Measurements from ENCODE around the gene GEMIN4.

Gene GEMIN4

GRCh38 chr17:798246-798645, 46.2 kb upstream of the GEMIN4 start:
- H3K4ac ChIP-seq (ENCODE audit: low read length) = no peak overlapping the region
- no CpG with 5 or more reads among the region's 11 CpGs for WGBS, 2 donors (ENCODE audit: extremely low coverage in 2 of 2, insufficient read length in 2 of 2, insufficient replicate concordance in 1 of 2)
- no peak overlapping the region for H2AK5ac ChIP-seq (ENCODE audit: low read depth, low read length)
- H2BK15ac ChIP-seq (ENCODE audit: low read length) = no peak overlapping the region
- H3K9me3 ChIP-seq (replicated peaks in 1 of 2; ENCODE audit: control insufficient read depth in 2 of 2, insufficient read depth in 1 of 2, low read depth in 1 of 2, low read length in 2 of 2) = no peaks in the 10 kb centered on the region
- H3K36me3 ChIP-seq (replicated peaks in 1 of 2; ENCODE audit: control insufficient read depth in 2 of 2, insufficient read depth in 2 of 2, low read length in 2 of 2) = peaks cover 31 to 79% of the 10 kb centered on the region in 2 donors
- peak overlapping the region; percentile 30 for H3K18ac ChIP-seq (ENCODE audit: low read length)
- no peaks in the 10 kb centered on the region for H3K27me3 ChIP-seq (ENCODE audit: control insufficient read depth in 3 of 3, insufficient read depth in 3 of 3, low read depth in 1 of 3, low read length in 3 of 3)
- H3K79me1 ChIP-seq (ENCODE audit: low read depth, low read length) = peaks cover 4% of the 10 kb centered on the region
- peaks cover 7 to 18% of the 10 kb centered on the region in 2 donors for H3K4me1 ChIP-seq (ENCODE audit: control insufficient read depth in 2 of 2, insufficient read depth in 1 of 2, low read depth in 1 of 2, low read length in 2 of 2)
- H3K23ac ChIP-seq (ENCODE audit: low read depth, low read length, poor library complexity) = peak overlapping the region; percentile 48
- no peak overlapping the region for H3K9ac ChIP-seq (ENCODE audit: low read depth, low read length, poor library complexity)
- H2BK120ac ChIP-seq (ENCODE audit: low read depth, low read length) = no peak overlapping the region
- H3K4me3 ChIP-seq (ENCODE audit: low read length in 2 of 2) = no peak overlapping the region
- no peak for DNase-seq (ENCODE audit: low spot score)
- no peak overlapping the region for H3K4me2 ChIP-seq (ENCODE audit: insufficient read depth, low read length, poor library complexity, severe bottlenecking)
- H2BK12ac ChIP-seq (ENCODE audit: low read length) = no peak overlapping the region
- H2AFZ ChIP-seq (ENCODE audit: low read length) = no peak overlapping the region
- H4K91ac ChIP-seq (ENCODE audit: low read depth, low read length, poor library complexity) = no peak overlapping the region
- no peak overlapping the region for H3K14ac ChIP-seq (ENCODE audit: low read length)
- H2BK5ac ChIP-seq (ENCODE audit: low read length) = no peak overlapping the region
- no peak overlapping the region for H4K8ac ChIP-seq (ENCODE audit: low read depth, low read length)
- no peak overlapping the region for H3K27ac ChIP-seq (replicated peaks; ENCODE audit: low read length)

GRCh38 chr17:797236-797840, 45.3 kb upstream of the GEMIN4 start:
- Histone ChIP-seq H3K23ac (ENCODE audit: low read depth, low read length, poor library complexity) (no peak overlapping the region), H3K4me2 (ENCODE audit: insufficient read depth, low read length, poor library complexity, severe bottlenecking) (no peak overlapping the region), H3K18ac (ENCODE audit: low read length) (no peak overlapping the region), H3K4me3 (ENCODE audit: low read length in 2 of 2) (no peak overlapping the region), H3K27me3 (ENCODE audit: control insufficient read depth in 3 of 3, insufficient read depth in 3 of 3, low read depth in 1 of 3, low read length in 3 of 3) (no peaks in the 10 kb centered on the region), H3K14ac (ENCODE audit: low read length) (no peak overlapping the region), H2AK5ac (ENCODE audit: low read depth, low read length) (no peak overlapping the region), H2BK12ac (ENCODE audit: low read length) (peak overlapping the region; percentile 43), H2AFZ (ENCODE audit: low read length) (no peak overlapping the region), H3K4me1 (ENCODE audit: control insufficient read depth in 2 of 2, insufficient read depth in 1 of 2, low read depth in 1 of 2, low read length in 2 of 2) (peaks cover 7 to 12% of the 10 kb centered on the region in 2 donors), H3K4ac (ENCODE audit: low read length) (no peak overlapping the region), H4K8ac (ENCODE audit: low read depth, low read length) (no peak overlapping the region), H4K91ac (ENCODE audit: low read depth, low read length, poor library complexity) (no peak overlapping the region), H3K27ac (replicated peaks; ENCODE audit: low read length) (no peak overlapping the region), H3K9ac (ENCODE audit: low read depth, low read length, poor library complexity) (peak overlapping the region; percentile 55), H2BK120ac (ENCODE audit: low read depth, low read length) (no peak overlapping the region), H2BK15ac (ENCODE audit: low read length) (no peak overlapping the region), H3K36me3 (replicated peaks in 1 of 2; ENCODE audit: control insufficient read depth in 2 of 2, insufficient read depth in 2 of 2, low read length in 2 of 2) (peaks cover 28 to 76% of the 10 kb centered on the region in 2 donors), H3K79me1 (ENCODE audit: low read depth, low read length) (peaks cover 4% of the 10 kb centered on the region), H3K9me3 (replicated peaks in 1 of 2; ENCODE audit: control insufficient read depth in 2 of 2, insufficient read depth in 1 of 2, low read depth in 1 of 2, low read length in 2 of 2) (no peaks in the 10 kb centered on the region), H2BK5ac (ENCODE audit: low read length) (no peak overlapping the region)
- DNase-seq (ENCODE audit: low spot score) = no peak
- no CpG with 5 or more reads among the region's 22 CpGs for WGBS, 2 donors (ENCODE audit: extremely low coverage in 2 of 2, insufficient read length in 2 of 2, insufficient replicate concordance in 1 of 2)

GRCh38 chr17:796609-797008, 44.5 kb upstream of the GEMIN4 start:
- Histone ChIP-seq H4K8ac (ENCODE audit: low read depth, low read length) (no peak overlapping the region), H3K27ac (replicated peaks; ENCODE audit: low read length) (no peak overlapping the region)

GRCh38 chr17:795721-796120, 43.7 kb upstream of the GEMIN4 start:
- no CpG with 5 or more reads among the region's 9 CpGs for WGBS, 2 donors (ENCODE audit: extremely low coverage in 2 of 2, insufficient read length in 2 of 2, insufficient replicate concordance in 1 of 2)

More at GRCh38 chr17:796609-797008, 44.5 kb upstream of the GEMIN4 start:
- Histone ChIP-seq H2BK15ac (ENCODE audit: low read length) (no peak overlapping the region), H3K4ac (ENCODE audit: low read length) (peak overlapping the region; percentile 71), H4K91ac (ENCODE audit: low read depth, low read length, poor library complexity) (no peak overlapping the region), H3K4me1 (ENCODE audit: control insufficient read depth in 2 of 2, insufficient read depth in 1 of 2, low read depth in 1 of 2, low read length in 2 of 2) (peaks cover 7 to 12% of the 10 kb centered on the region in 2 donors), H2BK120ac (ENCODE audit: low read depth, low read length) (no peak overlapping the region), H3K14ac (ENCODE audit: low read length) (no peak overlapping the region), H3K18ac (ENCODE audit: low read length) (no peak overlapping the region), H2BK12ac (ENCODE audit: low read length) (peak overlapping the region; percentile 31), H3K79me1 (ENCODE audit: low read depth, low read length) (peaks cover 4% of the 10 kb centered on the region), H3K9ac (ENCODE audit: low read depth, low read length, poor library complexity) (no peak overlapping the region), H2AFZ (ENCODE audit: low read length) (no peak overlapping the region), H3K4me2 (ENCODE audit: insufficient read depth, low read length, poor library complexity, severe bottlenecking) (no peak overlapping the region), H2AK5ac (ENCODE audit: low read depth, low read length) (no peak overlapping the region), H3K23ac (ENCODE audit: low read depth, low read length, poor library complexity) (no peak overlapping the region), H2BK5ac (ENCODE audit: low read length) (no peak overlapping the region), H3K4me3 (ENCODE audit: low read length in 2 of 2) (no peak overlapping the region), H3K36me3 (replicated peaks in 1 of 2; ENCODE audit: control insufficient read depth in 2 of 2, insufficient read depth in 2 of 2, low read length in 2 of 2) (peaks cover 33 to 76% of the 10 kb centered on the region in 2 donors), H3K9me3 (replicated peaks in 1 of 2; ENCODE audit: control insufficient read depth in 2 of 2, insufficient read depth in 1 of 2, low read depth in 1 of 2, low read length in 2 of 2) (no peaks in the 10 kb centered on the region), H3K27me3 (ENCODE audit: control insufficient read depth in 3 of 3, insufficient read depth in 3 of 3, low read depth in 1 of 3, low read length in 3 of 3) (no peaks in the 10 kb centered on the region)
- WGBS, 2 donors (ENCODE audit: extremely low coverage in 2 of 2, insufficient read length in 2 of 2, insufficient replicate concordance in 1 of 2) = no CpG with 5 or more reads among the region's 15 CpGs
- no peak for DNase-seq (ENCODE audit: low spot score)

More at GRCh38 chr17:795721-796120, 43.7 kb upstream of the GEMIN4 start:
- Histone ChIP-seq H3K79me1 (ENCODE audit: low read depth, low read length) (peaks cover 4% of the 10 kb centered on the region), H3K18ac (ENCODE audit: low read length) (no peak overlapping the region), H3K36me3 (replicated peaks in 1 of 2; ENCODE audit: control insufficient read depth in 2 of 2, insufficient read depth in 2 of 2, low read length in 2 of 2) (peaks cover 31 to 77% of the 10 kb centered on the region in 2 donors), H3K23ac (ENCODE audit: low read depth, low read length, poor library complexity) (no peak overlapping the region), H4K91ac (ENCODE audit: low read depth, low read length, poor library complexity) (no peak overlapping the region), H2AK5ac (ENCODE audit: low read depth, low read length) (no peak overlapping the region), H3K4me1 (ENCODE audit: control insufficient read depth in 2 of 2, insufficient read depth in 1 of 2, low read depth in 1 of 2, low read length in 2 of 2) (peaks cover 7 to 12% of the 10 kb centered on the region in 2 donors), H2AFZ (ENCODE audit: low read length) (no peak overlapping the region), H3K9ac (ENCODE audit: low read depth, low read length, poor library complexity) (peak overlapping the region; percentile 54), H3K27me3 (ENCODE audit: control insufficient read depth in 3 of 3, insufficient read depth in 3 of 3, low read depth in 1 of 3, low read length in 3 of 3) (no peaks in the 10 kb centered on the region), H3K4me2 (ENCODE audit: insufficient read depth, low read length, poor library complexity, severe bottlenecking) (no peak overlapping the region), H3K9me3 (replicated peaks in 1 of 2; ENCODE audit: control insufficient read depth in 2 of 2, insufficient read depth in 1 of 2, low read depth in 1 of 2, low read length in 2 of 2) (no peaks in the 10 kb centered on the region), H3K4me3 (ENCODE audit: low read length in 2 of 2) (no peak overlapping the region), H3K4ac (ENCODE audit: low read length) (no peak overlapping the region), H2BK12ac (ENCODE audit: low read length) (no peak overlapping the region), H2BK5ac (ENCODE audit: low read length) (no peak overlapping the region), H3K27ac (replicated peaks; ENCODE audit: low read length) (no peak overlapping the region), H4K8ac (ENCODE audit: low read depth, low read length) (no peak overlapping the region), H3K14ac (ENCODE audit: low read length) (no peak overlapping the region), H2BK15ac (ENCODE audit: low read length) (peak overlapping the region; percentile 63), H2BK120ac (ENCODE audit: low read depth, low read length) (no peak overlapping the region)
- no peak for DNase-seq (ENCODE audit: low spot score)

Measured in neuronal stem cell (in vitro differentiated cells).